HG02623 (cell line): ENCODE measurements around the gene CNTN1.
A peak's percentile ranks its signal among the peaks of the same experiment; 100 is the strongest.
"Not testable (repeated sequence)": the region's sequence is repeated elsewhere in the genome, so short reads cannot be mapped to it uniquely, and the experiment has no call there.

Experiments used
- ATAC-seq: cut with Tn5 transposase; IDR thresholded peaks from one replicate; pipeline ENCODE4 v1.9.1; 2021; ENCODE audit warnings: moderate library complexity; ENCODE audit not compliant: unreplicated experiment

CNTN1 gene

GRCh38 chr12:41023836-41024235 lies 331.6 kb downstream of the CNTN1 start:
- no peak for ATAC-seq

- no peak for ATAC-seq
Observed at GRCh38 chr12:41026151-41026550, 333.9 kb downstream of the CNTN1 start.

GRCh38 chr12:41032386-41032785 lies 340.1 kb downstream of the CNTN1 start:
- no peak for ATAC-seq

GRCh38 chr12:41034686-41035085 lies 342.4 kb downstream of the CNTN1 start:
- ATAC-seq = no peak

DNA sequence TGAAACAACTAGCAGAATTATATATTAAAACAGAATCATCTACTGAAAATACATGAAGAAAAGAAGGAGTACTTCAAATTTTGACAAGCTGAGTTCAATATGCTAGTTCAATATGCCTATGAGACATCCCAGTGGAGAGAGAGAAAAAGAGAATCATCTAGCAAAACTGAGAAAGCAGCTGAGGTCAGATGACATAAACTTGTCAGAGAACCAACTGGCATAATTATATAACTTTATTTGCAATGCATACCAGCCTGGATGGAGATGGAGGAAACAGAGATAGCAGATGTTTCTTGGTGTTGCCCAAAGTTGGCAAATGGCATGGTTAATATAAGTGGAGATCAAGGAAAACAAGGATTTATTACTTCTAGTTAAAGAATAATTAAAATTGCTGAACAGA lies 347.2 kb downstream of the CNTN1 start:
- no peak for ATAC-seq

DNA sequence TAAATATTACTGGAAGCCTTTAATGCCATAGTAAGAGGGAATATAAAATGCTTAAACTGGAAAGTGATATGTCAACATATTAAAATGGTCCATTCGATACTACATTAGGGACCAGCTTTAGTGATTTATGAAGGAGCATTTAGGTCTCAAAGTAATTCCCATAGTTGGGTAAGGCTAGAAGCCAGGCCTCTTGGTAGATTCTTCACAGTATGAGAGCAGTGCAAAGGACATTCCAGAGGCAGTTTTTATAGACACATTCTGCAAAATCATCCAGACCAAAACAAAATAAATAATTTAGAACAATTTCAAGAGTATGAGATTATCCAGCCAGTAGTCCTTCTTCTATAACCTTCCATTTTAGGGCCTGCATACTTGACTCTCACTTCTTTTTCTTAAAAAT lies 353.3 kb downstream of the CNTN1 start:
- ATAC-seq = no peak

DNA sequence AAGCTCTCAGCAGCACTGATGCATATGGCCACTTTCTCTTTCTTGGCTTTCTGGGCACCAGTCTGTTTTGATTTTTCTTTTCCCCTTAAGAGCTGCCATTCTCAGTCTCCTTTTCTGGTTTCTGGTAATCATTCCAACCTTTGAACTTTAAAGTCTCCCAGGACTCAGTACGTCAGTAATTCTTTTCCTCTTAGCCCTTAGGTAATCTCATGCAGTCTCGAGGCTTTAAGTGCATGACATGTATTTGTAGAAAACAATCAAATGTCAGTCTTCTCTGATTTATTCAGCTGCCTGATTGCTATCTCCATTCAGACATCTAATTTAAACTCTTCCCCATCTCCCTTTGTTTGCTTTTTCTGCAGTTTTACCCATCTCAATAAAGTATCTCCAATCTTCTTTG lies 356.8 kb downstream of the CNTN1 start:
- no peak for ATAC-seq

DNA sequence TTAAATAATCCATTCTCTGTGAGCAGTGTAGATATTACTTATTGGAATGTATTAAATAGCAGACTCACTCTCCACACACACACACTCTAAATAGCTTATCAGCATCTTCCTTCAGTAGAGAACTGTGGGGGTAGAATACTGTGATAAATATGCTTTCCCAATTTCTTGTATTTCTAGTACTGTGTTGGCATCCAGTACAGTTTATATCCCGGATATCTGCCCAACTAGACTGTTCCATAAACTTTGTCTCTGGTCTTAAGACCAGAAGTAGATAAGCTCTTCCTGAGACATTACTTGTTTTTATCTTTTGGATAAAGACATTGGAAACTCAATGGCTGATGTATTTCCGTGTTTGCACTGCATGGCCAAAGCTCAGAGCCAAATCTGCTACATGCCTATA lies 359.7 kb downstream of the CNTN1 start:
- ATAC-seq = no peak

DNA sequence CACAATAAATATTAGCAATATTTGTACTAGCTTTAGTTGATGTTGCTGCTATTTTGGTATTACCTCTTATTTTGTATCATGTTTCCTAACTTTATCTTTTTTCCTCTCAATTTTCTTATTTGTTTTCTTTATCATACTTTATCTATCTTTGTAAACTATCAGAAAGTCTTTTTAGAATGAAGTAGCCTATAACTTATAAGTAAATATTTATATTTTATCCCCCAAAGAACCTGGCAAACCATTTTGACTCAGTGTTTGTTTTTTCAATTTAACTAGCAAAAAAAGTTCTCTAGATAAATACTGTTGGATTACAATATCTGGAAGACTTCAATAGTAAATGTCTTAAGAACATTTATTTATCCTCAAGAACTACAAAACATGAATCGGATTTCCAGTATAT lies 360.2 kb downstream of the CNTN1 start:
- no peak for ATAC-seq

GRCh38 chr12:41053046-41053445 lies 360.8 kb downstream of the CNTN1 start:
- no peak for ATAC-seq

- ATAC-seq = no peak
Observed at GRCh38 chr12:41055875-41056577, 363.8 kb downstream of the CNTN1 start.

DNA sequence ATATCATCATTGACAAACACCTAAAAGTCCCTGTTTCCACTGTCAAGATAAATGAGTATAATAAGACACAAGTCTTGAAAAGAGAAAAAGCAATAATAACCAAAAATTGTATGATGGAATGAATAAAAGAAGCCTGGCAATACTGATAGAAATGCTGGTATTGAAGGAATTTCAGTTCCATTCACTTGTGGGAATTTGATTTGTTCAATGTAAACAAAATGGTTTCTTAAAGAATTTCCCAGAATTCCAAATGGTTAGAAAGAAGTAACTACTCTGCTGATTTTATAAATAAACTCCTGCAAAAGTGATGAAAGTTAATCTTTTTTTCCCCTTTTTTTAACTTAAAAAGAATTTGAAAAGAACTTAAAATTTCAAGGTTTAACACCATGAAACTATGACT lies 366.0 kb downstream of the CNTN1 start:
- no peak for ATAC-seq

GRCh38 chr12:41061192-41061591 lies 369.0 kb downstream of the CNTN1 start:
- ATAC-seq = no peak

DNA sequence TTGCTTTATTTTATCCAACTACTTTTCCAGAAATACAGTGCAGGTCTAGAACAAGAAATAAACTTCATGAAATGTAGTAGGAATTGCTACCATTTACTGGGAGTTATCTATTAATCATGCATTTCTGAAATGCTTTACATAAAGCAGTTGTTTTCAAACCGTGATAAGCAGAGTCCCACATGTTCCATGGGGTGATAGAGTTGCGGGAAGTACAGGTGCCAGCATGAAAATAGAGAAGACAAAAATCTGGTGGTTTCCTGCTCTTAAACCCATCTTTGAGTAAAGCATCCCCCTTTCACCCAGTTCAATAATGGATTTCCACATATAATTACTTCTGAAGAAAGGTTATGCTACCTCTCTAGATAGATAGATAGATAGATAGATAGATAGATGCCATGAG lies 372.2 kb downstream of the CNTN1 start:
- no peak for ATAC-seq

- ATAC-seq = no peak
Observed at GRCh38 chr12:41067941-41068645, 375.9 kb downstream of the CNTN1 start.

GRCh38 chr12:41073633-41074472 lies 381.6 kb downstream of the CNTN1 start:
- peak; percentile 77 for ATAC-seq

GRCh38 chr12:41074473-41074769 lies 382.2 kb downstream of the CNTN1 start:
- no peak for ATAC-seq

GRCh38 chr12:41076114-41076513 lies 383.9 kb downstream of the CNTN1 start:
- no peak for ATAC-seq

DNA sequence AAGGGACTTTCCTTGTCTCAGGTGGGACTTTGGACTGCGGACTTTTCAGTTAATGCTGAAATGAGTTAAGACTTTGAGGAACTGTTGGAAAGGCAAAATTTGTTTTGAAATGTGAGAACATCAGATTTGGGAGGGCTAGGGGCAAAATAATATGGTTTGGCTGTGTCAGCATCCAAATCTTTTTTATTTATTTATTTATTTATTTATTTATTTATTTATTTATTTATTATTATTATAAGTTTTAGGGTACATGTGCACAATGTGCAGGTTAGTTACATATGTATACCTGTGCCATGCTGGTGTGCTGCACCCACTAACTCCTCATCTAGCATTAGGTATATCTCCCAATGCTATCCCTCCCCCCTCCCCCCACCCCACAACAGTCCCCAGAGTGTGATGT lies 389.0 kb downstream of the CNTN1 start:
- not testable (repeated sequence) for ATAC-seq

DNA sequence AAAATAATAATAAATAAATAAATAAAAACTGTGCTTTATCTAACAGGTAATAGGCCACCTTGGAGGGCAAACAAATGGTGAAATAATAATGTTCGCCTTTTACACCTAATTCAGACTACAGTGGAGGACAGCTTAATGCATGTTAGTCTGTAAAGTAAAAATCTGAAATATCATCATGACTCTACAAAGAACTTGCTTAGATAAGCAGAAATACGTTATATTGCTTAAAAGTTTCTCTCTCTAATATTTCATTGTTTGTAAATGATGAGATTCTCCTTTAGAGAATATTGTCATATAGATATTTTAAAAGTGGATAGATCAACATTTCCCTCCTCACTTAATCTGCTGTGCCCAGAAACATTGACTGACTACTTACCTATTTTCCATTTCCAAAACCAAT lies 397.2 kb downstream of the CNTN1 start:
- ATAC-seq = no peak

GRCh38 chr12:41092115-41092514 lies 399.9 kb downstream of the CNTN1 start:
- ATAC-seq = no peak

- ATAC-seq = no peak
Observed at GRCh38 chr12:41096797-41097196, 404.6 kb downstream of the CNTN1 start.
